ENCODE data around the gene TANGO6.

TANGO6 gene

DNA sequence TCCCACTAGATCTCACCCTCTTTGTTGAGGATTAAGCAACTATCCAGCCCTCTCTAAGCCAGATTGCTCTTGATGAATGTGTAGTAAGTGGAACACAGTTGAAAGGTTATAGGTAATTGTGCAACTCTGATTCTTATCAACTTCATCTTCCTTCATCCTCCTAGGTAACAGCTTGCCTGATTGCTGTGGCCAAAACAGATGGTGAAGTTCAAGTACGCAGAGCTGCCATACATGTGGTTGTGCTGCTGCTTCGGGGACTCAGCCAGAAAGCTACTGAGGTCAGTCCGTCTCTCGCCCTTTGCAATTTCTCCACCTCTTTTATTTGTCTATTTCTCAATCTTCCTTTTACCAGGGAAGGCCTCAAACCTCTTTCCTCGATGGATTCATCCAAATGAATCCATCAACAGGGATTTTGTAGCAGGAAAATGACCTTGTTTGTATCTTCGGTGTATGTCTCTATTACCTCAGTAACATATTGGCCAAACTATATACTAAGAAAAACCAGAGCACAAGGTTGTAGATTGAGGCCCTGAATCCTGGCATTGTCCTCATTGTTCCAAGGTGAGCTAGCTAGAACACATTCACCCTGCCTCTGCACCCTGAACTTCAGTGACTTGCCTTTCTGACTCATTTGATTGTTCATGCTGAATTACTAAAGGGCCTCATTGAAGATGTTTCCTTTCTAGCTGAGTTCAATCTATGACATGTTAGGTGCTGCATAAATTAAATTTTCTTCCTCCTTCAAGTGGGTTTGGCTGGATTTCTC, 197.0 kb downstream of the TANGO6 start:
- Histone ChIP-seq H3K9me2 (replicated peaks; ENCODE audit: control insufficient read depth, low read length) (no peaks in the 10 kb centered on the region), H3K4me3 (ENCODE audit: low read length) (no peak overlapping the region), H3K4me1 (ENCODE audit: control insufficient read depth, low read length) (no peaks in the 10 kb centered on the region), H3K27me3 (ENCODE audit: control insufficient read depth, low read length) (no peaks in the 10 kb centered on the region), H3K27ac (ENCODE audit: low read depth, low read length) (no peak overlapping the region), H3K79me2 (ENCODE audit: control insufficient read depth, low read length) (no peaks in the 10 kb centered on the region), H3K9me3 (ENCODE audit: control insufficient read depth, insufficient read depth, low read length) (no peaks in the 10 kb centered on the region), H4K20me1 (ENCODE audit: control insufficient read depth, insufficient read depth, low read depth, low read length) (no peaks in the 10 kb centered on the region), H3K36me3 (ENCODE audit: control insufficient read depth, low read length) (peaks cover 4% of the 10 kb centered on the region; the same call in 1 of the 2 replicates), H3K4me2 (ENCODE audit: low read length) (no peak overlapping the region), H3F3A (ENCODE audit: control insufficient read depth, insufficient read depth) (no peaks in the 10 kb centered on the region)
- no peak for TF ChIP-seq EZH2phosphoT487 (IDR thresholded peaks at IDR 0.05; ENCODE audit: borderline replicate concordance, low read length)
- TF ChIP-seq, protein P1, sequence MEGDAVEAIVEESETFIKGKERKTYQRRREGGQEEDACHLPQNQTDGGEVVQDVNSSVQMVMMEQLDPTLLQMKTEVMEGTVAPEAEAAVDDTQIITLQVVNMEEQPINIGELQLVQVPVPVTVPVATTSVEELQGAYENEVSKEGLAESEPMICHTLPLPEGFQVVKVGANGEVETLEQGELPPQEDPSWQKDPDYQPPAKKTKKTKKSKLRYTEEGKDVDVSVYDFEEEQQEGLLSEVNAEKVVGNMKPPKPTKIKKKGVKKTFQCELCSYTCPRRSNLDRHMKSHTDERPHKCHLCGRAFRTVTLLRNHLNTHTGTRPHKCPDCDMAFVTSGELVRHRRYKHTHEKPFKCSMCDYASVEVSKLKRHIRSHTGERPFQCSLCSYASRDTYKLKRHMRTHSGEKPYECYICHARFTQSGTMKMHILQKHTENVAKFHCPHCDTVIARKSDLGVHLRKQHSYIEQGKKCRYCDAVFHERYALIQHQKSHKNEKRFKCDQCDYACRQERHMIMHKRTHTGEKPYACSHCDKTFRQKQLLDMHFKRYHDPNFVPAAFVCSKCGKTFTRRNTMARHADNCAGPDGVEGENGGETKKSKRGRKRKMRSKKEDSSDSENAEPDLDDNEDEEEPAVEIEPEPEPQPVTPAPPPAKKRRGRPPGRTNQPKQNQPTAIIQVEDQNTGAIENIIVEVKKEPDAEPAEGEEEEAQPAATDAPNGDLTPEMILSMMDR (IDR thresholded peaks at IDR 0.05; ENCODE audit: low read depth, low read length, poor library complexity, severe bottlenecking) = no peak

GRCh38 chr16:69048328-69049120, 205.2 kb downstream of the TANGO6 start:
- no peak overlapping the region for H3K4me2 ChIP-seq (ENCODE audit: low read length)
- TF ChIP-seq, protein P1 (IDR thresholded peaks at IDR 0.05; ENCODE audit: low read depth, low read length, poor library complexity, severe bottlenecking) = no peak
- no peak for TF ChIP-seq EZH2phosphoT487 (IDR thresholded peaks at IDR 0.05; ENCODE audit: borderline replicate concordance, low read length)

DNA sequence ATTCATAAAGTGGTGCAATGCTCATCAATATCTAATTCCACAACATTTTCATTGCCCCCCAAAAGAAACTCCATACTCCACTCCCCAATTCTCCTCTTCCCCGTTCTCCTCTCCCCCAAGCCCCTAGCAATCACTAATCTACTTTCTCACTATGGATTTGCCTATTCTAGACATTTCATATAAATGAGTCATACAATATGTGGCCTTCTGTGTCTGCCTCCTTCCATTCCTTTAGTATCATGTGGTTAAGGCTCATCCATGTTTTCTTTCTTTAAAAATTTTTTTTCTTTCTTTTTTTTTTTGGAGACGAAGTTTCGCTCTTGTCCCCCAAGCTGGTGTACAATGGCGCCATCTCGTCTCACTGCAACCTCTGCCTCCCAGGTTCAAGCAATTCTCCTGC, 205.8 kb downstream of the TANGO6 start:
- Histone ChIP-seq H3K36me3 (ENCODE audit: control insufficient read depth, low read length) (no peaks in the 10 kb centered on the region), H3K4me3 (ENCODE audit: low read length) (no peak overlapping the region), H3K9me2 (replicated peaks; ENCODE audit: control insufficient read depth, low read length) (no peaks in the 10 kb centered on the region), H3K4me2 (ENCODE audit: low read length) (no peak overlapping the region), H3K27me3 (ENCODE audit: control insufficient read depth, low read length) (no peaks in the 10 kb centered on the region), H3K27ac (ENCODE audit: low read depth, low read length) (no peak overlapping the region), H4K20me1 (ENCODE audit: control insufficient read depth, insufficient read depth, low read depth, low read length) (no peaks in the 10 kb centered on the region), H3K9me3 (ENCODE audit: control insufficient read depth, insufficient read depth, low read length) (no peaks in the 10 kb centered on the region), H3K79me2 (ENCODE audit: control insufficient read depth, low read length) (no peaks in the 10 kb centered on the region), H3K4me1 (ENCODE audit: control insufficient read depth, low read length) (no peaks in the 10 kb centered on the region), H3F3A (ENCODE audit: control insufficient read depth, insufficient read depth) (no peaks in the 10 kb centered on the region)
- TF ChIP-seq EZH2phosphoT487 (IDR thresholded peaks at IDR 0.05; ENCODE audit: borderline replicate concordance, low read length) = no peak
- TF ChIP-seq, protein P1 (IDR thresholded peaks at IDR 0.05; ENCODE audit: low read depth, low read length, poor library complexity, severe bottlenecking) = no peak

More at GRCh38 chr16:69048328-69049120, 205.2 kb downstream of the TANGO6 start:
- no peaks in the 10 kb centered on the region for H3F3A ChIP-seq (ENCODE audit: control insufficient read depth, insufficient read depth)
- H3K27me3 ChIP-seq (ENCODE audit: control insufficient read depth, low read length) = no peaks in the 10 kb centered on the region
- no peaks in the 10 kb centered on the region for H3K36me3 ChIP-seq (ENCODE audit: control insufficient read depth, low read length)
- H3K9me2 ChIP-seq (replicated peaks; ENCODE audit: control insufficient read depth, low read length) = no peaks in the 10 kb centered on the region
- no peaks in the 10 kb centered on the region for H3K4me1 ChIP-seq (ENCODE audit: control insufficient read depth, low read length)
- no peak overlapping the region for H3K27ac ChIP-seq (ENCODE audit: low read depth, low read length)
- H4K20me1 ChIP-seq (ENCODE audit: control insufficient read depth, insufficient read depth, low read depth, low read length) = no peaks in the 10 kb centered on the region
- H3K4me3 ChIP-seq (ENCODE audit: low read length) = no peak overlapping the region
- no peaks in the 10 kb centered on the region for H3K9me3 ChIP-seq (ENCODE audit: control insufficient read depth, insufficient read depth, low read length)
- no peaks in the 10 kb centered on the region for H3K79me2 ChIP-seq (ENCODE audit: control insufficient read depth, low read length)

Measured in DOHH2 (cell line).